ENCODE measurements around the gene SQSTM1. TPM values are rescaled to one million over a fixed set of nuclear protein-coding genes. Genes with fewer than 3 reads are reported as not detected.

The SQSTM1 gene
- total RNA-seq, 1 donor from 2014 or later: 265 TPM

DNA sequence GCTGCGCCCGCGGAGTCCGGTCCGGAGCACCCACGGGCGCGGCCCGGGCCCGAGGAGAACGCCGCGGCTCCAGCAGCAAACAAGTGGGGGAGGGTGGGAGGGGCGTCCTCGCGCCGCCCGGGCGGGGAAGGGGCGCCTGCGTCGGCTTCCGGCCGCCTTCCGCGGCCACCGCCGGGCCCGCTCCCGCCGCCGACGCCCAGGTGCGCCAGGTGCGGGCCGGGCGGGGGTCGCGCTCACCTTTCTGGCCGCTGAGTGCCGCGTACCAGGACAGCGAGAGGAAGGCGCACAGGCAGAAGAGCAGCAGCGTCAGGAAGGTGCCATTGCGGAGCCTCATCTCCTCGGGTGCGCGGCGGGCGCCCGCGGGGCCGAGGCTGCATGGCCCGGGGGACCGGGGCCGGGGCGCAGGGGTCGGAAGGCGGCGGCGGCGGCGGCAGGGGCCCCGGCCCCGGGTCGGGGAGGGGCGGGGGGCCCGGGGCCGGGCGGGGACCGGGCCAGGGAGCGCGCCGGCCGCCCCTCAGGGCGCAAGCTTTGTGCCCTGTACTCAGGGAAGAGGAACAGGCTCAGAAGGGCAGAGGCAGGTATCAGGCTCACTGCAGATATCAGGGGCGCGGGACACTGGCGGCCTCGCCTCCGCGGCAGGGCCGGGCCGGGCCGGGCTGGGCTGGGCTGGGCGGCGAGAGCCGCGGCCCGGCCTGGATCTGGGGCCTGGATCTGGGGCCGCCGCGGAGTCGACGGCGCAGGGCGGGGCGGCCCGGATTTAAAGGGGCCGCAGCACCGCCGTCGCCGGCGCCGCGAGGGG is 14.3 kb upstream of the SQSTM1 start, which contains the start of gene MGAT4B:
MGAT4B (minus strand) TSS at position 617 of the 799 bp plus-strand sequence; CDS start at position 334, 283 bp downstream.
- DNase-seq (ENCODE audit: low spot score): peak; percentile 83

DNA sequence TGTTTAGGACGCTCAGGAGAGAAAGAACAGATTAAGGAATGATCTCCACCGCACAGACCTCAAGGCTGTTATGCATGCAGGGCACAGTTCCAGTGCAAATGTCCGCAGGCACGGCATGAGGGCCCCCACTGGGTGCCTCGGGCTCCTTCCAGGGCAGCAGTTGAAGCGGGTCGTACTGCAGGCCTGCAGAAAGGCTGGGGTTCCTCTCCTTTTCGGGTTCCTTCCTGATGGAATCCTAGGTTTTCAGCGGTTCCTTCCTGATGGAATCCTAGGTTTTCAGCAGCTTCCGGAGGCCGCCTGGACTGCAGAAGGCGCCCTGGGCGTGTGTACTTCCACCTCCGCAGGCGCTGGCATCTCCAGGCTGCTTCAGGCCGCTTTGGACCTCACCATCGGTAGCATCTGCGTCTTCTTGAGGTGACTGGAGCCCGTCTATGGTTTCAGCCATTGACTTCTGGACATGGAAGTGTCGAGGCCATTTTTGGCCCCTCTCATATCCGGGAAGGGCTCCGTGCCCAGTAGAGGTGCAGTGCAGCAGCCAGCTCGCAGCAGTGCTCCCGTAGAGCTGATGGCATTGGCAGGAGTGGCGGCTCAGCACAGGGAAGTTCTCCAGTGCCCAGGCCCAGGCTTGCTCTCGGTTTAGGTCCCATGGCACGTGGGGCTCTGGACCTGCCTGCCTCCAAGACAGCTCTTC is 8.4 kb upstream of the SQSTM1 start:
- no peak for DNase-seq (ENCODE audit: low spot score)

DNA sequence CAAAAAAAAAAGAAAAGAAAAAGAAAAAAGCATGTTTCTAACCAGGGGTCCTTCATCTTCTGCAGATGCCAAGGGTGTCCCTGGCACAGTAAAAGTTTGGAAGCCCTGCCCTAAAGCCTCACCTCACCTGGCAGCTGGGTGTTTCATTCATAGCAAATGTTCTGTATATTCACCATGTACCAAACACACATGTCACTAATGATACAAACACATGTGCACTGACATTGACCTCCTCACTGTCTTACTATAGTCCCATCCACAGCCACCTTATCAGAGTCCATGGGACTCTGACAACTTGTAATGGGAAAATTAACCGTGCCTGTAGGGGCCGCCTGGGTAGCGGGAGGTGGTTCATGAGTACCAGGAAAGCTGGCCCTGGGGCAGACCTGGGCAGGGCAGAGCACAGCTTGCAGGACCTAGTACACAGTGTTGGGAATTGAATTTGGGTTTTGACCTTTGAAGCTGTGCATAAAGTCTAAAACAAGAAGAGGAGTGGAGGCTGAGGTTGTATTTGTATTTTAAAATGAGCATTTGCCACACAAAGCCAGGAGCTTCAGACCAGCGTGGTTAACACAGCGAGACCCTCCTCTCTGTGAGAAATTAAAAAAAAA is 7.6 kb upstream of the SQSTM1 start:
- DNase-seq (ENCODE audit: low spot score): no peak

DNA sequence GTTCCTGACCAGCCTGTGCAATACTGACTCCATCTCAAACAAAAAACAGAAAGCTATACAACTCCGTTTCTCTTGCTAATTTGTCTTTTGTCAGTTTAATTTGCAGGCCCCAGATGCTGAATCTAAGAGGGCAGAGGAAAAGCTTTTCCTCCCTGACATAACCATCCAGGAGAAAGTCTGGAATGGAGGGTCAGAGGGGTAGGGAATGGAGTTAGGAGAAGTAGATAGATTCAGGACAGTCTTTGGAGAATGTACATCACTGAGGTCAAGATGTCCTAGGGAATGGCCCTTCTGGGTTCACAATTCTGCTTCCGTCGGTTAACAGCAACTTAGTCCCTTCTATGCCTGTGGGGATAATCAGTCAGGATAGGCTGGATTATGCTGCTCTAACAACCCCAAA is 6.6 kb upstream of the SQSTM1 start:
- DNase-seq (ENCODE audit: low spot score): no peak

DNA sequence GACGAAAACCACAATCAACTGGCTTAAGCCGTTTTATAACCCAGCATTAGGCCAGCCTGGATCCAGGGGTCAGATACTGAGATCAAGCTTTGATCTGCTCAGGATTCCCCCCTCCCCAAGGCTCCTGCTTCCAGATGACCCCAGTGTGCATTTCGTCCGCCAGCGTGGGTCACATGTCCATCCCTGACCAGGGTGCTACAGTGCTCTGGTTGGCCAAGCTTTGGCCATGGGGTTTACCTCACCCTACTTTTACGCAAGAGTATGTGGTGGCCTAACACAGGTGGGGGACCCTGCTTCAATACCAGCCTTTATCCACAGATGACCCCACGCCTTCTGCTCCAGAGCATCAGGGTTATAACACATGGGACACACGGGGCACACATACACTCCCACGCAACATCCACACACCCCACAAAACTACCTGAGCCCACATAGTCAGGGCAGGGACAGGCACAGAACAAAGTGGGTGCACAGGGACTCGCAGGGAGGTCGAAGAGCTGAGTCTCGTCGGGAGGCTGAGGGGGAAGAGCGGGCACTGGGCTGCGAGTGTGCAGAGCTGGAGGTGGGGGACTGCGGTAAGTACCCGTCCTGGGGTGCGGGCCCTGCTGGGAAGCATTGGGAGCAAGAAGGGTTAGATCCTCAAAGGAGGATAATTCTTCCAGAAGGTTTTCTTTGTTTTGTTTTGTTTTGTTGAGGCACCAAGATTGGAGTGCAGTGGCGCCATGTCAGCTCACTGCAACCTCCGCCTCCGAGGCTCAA is 5.0 kb upstream of the SQSTM1 start:
- no peak for DNase-seq (ENCODE audit: low spot score)

DNA sequence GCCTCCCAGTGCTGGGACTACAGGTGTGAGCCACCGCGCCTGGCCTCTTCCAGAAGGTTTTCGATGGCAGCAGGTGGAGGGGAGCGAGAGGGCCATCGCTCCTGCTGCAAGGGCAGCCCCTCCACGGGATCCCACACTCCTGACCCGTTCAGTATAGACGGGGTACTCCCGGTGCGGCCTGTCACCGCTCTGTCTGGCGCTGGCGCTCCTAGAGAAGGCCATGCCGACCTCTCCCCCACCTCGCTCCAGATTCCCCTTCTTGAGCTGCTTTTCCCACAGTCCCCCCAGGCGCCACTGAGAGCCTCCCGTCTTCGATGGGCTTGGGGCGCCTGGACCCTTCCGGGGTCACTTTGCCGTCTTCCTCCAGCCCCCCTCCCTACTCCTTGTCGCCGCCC is 4.3 kb upstream of the SQSTM1 start:
- no peak for DNase-seq (ENCODE audit: low spot score)

DNA sequence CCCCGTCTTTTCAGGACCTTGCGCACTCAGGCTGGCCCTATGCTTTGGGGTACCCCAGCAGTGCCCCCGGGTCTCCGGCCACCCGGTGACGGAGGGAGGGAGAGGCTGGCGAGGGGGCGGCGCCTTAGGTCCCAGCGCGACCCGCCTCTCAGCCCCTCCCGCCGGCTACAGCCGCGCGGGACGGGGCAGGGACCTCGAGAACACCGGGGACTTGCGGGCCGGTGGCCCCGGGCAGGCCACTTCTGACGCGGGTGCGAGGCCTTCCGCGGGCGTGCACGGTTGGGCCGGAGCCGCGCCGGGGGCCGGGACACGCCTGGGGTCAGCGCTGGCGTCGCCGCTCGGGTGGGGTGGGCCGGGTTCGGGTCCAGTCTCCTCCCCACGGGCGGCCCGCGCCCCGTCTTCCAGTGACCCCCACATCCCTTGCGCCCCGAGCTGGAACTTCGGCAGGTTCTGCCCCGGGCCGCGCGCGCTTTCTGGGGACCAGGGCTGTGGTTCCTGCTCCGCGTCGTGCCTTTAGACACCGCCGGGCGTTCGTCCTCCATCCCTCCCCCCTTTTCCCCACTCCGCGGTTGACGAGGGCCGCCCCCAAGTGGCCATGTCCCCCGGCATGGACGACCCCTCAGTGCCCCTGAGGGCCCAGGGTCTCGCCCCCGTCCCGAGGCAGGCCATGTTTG is 3.8 kb upstream of the SQSTM1 start:
- DNase-seq (ENCODE audit: low spot score): no peak

DNA sequence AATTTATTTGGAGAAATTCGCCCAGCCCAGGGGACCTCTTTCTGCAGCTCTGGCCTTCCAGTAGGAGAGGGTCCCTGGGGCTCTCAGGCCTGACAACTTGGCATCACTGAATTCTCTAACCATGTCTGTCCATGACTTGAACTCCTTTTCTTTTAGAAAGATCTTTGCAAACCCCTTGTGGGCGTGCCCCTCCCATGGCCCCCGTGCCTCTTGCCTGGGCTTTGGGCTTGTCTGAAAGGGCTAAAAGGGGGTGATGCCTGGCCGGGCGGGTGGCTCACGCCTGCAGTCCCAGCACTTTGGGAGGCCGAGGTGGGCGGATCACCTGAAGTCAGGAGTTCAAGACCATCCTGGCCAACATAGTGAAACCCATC is 3.2 kb upstream of the SQSTM1 start:
- DNase-seq (ENCODE audit: low spot score): no peak

DNA sequence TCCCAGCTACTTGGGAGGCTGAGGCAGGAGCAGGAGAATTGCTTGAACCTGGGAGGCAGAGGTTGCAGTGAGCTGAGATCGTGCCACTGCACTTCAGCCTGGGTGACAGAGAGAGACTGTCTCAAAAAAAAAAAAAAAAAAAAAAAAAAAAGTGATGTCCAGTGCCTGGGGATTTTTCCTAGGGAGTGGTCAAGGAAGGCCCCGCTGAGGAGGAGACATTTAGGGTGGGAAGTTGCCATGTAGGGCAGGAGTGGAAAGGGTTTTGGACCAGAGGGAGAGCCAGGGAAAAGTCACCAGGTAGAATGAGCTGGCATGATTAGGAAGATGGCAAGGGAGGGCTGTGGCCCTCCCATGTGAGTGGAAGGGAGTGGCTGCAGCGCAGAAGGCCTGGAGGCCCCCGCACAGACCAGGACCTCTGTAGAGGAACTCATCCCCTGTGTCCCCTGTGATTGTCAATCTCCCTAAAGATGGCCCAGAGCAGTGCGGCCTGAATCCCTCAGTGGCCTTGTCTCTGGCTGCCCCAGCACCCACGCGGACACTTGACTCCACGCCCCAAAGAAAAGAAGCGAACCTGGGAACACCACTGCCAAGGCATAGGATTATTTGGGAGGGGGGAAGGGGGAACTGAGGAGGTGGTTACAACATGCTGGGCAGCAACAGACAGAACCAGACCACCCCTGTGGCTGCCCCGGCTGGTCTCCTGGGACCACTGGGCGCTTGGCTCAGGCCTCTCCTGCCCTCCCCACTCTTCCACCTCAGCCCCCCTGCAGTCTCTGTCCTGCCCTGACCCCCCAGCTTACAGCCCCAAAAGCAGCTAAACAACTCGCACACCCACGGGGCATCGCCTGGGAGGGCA is 2.6 kb upstream of the SQSTM1 start:
- DNase-seq (ENCODE audit: low spot score): no peak

DNA sequence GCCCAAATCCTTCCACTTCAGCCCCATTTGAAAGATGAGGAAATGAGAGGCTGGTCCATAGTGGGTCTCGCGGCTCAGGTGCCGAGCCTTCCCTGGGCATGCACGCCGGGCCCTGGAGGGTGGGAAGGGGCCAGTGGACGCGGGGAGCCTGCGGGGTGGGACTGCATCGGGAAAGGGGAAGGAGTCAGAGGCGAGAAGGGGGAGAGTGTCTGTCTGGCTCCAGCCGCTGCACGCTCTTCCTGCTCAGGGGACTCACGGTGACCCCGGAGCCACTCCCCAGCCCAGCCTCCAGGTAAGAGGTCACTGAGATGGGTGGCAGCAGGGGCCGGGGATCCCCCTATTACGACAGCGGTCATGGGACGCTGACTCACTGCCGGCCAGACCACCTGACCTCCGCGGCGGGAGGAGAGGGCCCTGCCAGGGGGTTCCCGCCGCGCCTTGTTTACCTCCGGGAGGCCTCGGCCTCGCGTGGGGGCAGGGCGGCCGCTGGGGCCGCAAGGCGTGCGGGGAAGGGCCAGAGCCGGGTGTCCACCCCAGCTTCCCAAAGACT is 1.9 kb upstream of the SQSTM1 start:
- DNase-seq (ENCODE audit: low spot score): peak; percentile 98

DNA sequence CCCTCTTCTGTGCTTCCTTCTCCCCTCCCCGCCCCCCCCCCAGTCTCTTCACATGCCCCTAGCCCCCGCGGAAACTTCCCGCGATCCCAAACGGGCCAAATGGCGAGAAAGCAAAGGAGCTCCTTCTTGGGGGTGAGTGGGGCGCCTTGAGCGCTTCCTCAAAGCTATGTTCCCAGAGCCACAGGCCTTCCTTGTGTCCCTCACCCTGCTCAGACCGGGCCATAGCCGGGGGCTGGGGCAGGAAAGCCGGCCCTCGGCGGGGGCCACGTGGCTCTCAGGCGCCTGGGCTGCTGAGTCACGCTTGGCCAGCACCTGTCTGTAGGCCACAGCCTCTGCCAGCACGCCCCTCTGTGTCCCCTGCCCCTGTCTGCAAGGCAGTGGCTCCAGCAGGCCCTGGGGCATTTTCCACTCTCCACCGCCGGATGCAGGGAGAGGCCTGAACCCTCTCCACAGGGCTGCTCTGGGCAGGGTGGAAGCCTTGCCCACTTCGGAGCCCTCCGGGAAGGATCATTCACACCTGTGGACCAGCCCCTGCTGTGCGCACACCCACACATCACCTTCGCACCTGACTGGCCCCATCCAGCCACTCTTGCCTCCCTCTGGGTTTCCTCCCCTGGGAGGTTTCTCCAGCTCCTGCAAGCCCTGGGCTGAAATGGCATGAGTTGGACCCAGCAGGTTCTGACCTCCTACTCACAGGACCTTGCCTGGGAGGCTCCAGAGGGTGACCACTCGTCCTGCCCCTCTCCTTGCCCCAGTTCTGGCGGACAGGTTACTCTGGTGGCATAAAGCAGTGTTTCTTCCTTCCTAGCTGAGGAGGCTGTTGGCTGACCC is 1.2 kb upstream of the SQSTM1 start:
- peak; percentile 77 for DNase-seq (ENCODE audit: low spot score)

DNA sequence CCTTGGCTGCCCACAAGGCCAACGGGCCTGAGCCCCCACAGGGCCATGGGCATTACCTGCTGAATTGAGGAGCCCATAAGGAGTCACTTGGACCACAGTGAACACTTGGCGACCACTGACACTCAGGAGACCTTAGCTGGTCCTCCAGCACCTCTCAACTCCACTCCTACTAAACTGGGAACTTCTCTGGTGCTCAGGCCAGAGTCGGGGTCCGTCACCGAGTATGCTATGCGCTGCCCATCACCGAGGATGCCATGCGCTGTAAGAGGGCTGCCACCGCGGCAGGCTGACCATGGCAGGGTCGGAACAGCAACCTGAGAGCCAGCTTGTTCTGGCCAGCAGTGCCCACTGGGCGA is 600 bp upstream of the SQSTM1 start:
- no peak for DNase-seq (ENCODE audit: low spot score)

DNA sequence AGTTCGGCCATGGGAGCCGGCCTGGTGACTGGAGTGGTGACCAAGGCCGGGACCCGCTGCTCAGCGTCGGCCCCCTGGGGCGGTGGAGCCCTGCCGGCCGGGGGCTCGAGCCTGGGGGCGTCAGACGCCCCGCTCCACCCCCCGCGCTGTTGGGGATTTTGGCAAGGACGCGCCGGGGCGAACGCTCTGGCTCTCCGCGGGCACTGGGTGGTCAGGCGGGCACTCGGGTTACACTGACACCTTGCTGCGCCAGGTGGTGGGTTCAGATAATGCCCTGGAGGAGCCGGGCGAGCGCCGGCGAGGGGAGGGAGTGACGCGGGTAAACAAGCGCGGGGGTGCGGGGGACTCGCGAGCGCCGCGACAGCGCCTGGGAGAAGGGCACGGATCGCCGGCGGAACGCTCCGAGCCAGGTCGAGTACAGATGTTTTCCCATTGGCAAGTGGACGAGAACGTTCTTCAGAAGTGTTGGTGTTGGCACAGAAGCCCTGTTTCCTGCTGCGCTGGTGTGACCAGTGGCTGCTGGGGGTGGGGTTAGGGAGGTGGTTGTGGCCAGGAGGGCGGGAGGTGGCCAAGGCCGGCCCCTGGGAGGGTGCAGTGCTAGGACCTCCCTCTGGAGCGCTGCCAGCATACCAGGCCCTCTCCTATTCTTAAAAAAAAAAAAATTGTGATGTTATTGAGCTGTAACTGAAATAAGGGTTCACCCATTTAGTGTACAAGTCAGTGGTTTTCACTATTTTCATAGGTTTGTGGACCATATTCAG is 773 bp downstream of the SQSTM1 start:
- DNase-seq (ENCODE audit: low spot score): peak; percentile 97

DNA sequence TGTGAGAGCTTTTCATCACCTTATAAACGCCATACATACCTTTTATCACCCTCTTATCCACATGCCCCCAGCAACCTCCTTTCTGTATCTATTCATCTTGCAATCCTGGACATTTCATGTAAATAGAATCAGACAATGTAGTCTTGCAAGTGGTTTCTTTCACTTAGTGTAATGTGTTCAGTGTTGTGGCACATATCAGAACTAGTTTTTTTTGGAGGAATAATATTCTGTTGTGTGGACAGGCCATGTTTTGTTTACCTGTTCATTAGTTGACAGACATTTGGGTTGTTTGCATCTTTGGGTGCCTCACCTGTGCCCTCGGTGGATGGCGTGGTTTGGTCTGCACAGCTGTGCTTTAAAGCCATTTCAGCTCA is 1.3 kb downstream of the SQSTM1 start:
- DNase-seq (ENCODE audit: low spot score): no peak

DNA sequence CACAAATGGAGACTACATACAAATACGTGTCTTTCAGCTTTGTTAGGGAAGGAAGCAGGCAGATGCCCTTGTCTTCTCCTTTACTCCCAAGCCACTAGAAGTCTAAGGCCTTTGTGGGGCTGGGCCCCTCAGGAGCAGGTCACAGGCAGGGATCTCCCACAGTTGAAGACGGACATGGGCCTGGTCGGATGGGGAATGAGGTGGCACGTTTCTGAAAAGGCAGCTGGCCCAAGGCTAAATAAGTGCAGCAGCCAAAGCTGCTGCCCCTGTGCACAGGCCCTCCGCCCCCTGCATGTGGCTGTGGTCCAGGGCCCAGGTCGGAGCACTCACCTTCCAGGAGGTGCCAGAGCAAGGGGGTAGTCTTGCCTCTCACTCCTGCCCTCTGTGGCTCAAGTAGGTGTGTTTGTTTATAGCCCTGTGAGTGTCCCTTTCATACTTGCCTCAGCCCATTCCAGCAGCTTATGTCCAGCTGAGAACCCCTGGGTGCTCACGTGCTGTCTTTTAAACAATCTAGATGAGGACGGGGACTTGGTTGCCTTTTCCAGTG is 1.8 kb downstream of the SQSTM1 start:
- no peak for DNase-seq (ENCODE audit: low spot score)

DNA sequence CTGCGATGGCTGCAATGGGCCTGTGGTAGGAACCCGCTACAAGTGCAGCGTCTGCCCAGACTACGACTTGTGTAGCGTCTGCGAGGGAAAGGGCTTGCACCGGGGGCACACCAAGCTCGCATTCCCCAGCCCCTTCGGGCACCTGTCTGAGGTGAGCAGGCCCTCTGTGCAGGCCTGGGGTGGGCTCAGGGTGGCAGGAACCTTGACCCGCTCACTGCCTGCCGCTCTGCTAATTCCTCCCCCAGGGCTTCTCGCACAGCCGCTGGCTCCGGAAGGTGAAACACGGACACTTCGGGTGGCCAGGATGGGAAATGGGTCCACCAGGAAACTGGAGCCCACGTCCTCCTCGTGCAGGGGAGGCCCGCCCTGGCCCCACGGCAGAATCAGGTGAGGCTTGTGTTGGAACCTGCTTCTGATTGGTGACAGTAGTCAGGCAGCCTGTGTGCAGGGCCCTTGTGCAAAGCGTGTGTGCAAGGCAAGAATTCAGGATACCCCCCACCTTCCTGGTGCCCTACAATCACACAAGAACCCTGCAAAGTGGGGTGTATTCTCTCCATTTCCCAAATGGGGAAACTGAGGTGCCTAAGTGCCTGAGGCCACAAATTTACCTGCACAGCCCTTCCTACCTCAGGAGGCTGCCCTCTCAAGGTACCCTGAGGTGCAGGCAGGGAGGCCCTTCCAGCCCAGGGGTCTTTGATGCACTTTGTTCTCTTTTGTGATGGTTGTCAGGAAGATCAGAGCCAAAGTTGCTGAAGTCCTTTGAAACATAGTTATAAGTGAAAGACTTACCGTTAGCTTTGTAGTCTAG is 3.4 kb downstream of the SQSTM1 start:
- no peak for DNase-seq (ENCODE audit: low spot score)

DNA sequence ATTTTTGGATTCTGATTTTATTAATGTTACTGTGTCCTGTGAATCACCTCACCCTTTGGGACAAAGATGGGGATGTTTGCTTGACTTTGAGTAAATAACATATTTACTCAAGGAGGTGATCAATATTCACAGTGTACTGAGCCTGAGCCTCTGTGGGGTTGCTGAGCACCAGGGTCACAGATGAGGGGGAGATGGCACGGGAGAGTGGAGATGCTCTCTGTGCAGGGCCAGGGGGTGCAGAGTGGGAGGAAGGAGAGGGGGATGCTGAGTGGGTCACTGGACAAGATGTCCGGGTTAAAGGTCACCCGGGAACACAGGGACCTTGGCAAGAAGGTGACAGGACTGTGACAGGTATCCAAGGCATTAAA is 4.0 kb downstream of the SQSTM1 start:
- DNase-seq (ENCODE audit: low spot score): no peak

Data from ureter (tissue), 1 donor.